Head of caudate nucleus (tissue), 42 donors: ENCODE results near the gene KCNMA1.
A peak's percentile ranks its signal among the peaks of the same experiment; 100 is the strongest.

Experiments used
- DNase-seq, 42 donors: peaks; one replicate each; pipeline versions ENCODE4 v3.0.0 to v3.0.0-alpha.2; 2020 to 2021; ENCODE audit warnings: mixed read lengths in 7 of 42
- intact Hi-C: fragments of 100-400 bp; cut with DNase I; formaldehyde crosslinking; loops from one replicate; pipeline ENCODE4 v1.15.0; 2022

KCNMA1 gene

DNA sequence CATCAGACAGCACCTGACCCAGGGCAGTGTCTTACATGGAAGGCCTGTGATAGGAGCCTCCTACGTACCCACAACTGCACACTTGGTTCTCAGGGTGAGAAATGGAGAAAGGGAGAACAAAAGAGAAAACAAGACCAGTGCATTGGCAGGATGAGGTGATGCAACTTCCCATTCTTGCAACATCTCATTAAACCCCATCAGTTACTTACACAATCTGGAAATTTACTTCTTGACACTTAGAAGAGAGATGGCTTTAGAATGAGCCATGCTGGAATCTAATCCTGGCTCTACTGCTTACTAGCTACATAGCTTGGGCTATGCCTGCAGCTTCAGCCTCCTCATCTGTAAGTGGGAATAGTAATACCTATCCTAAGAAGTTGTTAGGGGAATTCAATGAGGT is 391.7 kb downstream of the KCNMA1 start:
- peak in 1 of 42 donors; percentile 3 for DNase-seq
- intact Hi-C loops = no loop called here

DNA sequence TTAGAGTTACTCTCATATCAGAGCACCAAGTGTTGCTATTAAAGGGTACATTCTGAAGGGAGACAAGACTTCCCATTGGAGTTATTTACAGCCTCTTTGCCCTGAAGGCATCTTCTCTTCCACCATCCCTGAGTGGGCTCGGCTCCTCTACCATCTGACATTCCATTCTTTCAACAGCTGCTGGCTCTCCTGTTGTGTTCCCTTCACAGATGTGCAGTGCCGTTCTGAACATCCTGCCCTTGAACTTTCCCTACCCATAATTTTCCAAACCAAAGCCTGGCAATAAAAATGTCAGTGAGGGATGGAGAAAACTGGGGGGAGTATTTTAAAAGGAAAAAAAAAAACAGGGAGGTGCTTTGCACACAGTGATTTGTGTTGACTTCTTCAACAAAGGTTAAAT is 392.9 kb downstream of the KCNMA1 start:
- no peak for DNase-seq
- intact Hi-C loops = no loop called here

GRCh38 chr10:77244286-77244685 is 393.3 kb downstream of the KCNMA1 start:
- no peak for DNase-seq

DNA sequence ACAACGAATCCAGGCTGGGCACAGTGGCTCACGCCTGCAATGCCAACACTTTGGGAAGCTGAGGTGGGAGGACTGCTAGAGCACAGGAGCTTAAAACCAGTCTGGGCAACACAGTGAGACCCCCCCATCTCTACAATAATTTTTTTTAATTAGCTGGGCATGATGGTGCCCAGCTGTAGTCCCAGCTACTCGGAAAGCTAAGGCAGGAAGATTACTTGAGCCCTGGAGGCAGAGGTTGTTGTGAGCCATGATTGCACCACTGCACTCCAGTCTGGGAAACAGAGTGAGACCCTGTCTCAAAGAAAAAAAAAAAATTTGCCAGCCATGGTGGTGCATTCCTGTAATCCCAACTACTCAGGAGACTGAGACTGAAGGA is 396.3 kb downstream of the KCNMA1 start:
- DNase-seq = no peak
- intact Hi-C loops = no loop called here

More at GRCh38 chr10:77244286-77244685, 393.3 kb downstream of the KCNMA1 start:
- intact Hi-C loops = no loop called here

DNA sequence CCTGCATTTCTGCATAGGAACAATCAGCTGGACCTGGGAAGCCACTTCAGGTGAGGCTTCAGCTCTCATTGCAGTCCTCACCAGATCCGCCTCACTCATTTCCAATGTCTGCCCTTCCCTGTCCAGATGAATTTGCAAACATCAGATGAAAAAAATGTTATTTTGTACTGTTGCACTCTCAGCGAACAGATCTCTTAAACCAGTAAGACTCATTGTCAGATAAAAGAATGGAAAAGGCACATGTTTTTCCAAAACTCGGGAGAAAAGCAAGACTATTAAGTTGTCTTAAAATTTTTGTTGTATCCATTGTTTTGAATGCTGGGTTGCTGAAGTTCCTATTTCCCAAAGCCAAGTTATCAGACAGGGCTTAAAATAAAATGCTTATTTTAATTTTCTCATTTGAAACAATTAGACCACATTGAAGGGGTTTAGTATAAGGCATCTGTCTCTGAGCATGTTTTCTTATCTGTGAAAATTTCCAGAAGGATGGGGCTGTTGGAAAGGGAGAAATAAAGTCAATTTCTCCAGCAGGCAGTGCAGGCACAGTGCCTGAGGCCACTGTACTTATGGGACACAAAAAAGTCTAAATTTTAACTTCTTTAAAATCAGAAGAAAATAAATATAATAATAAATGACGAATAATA is 396.8 kb downstream of the KCNMA1 start:
- no peak for DNase-seq
- intact Hi-C loops = no loop called here

DNA sequence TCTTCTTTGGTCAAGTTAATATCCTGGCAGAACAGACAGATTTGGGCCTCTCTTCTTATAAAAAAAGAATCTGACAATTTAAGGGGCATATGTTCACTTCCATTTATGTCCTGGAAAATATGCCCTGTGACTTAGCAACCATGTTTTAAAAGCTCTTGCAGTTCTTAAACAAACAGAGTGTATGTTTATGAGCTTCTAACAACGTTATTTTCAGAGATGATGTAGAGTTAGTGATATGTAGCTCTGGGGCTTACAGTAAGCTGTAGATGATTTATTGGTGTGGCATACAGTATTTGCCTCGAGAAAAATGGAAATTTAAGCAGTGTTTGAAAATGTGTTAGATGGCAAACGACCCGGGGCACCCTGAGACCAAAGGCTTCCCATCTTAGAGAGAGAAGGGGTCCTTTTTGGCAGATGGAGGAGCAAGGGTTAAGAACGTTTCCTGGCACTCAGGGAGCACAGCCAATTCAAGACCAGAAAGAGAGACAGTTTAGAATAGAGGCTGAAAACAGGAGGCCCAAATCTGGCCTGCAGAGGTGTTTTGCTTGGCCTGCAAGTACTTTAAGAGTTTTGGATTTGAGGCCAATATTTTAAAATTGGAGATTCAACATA is 397.5 kb downstream of the KCNMA1 start:
- DNase-seq = no peak
- intact Hi-C loops = no loop called here

- no peak for DNase-seq
- intact Hi-C loops = no loop called here
These were observed 400.5 kb downstream of the KCNMA1 start for GRCh38 chr10:77237120-77237519.

- intact Hi-C loops = no loop called here
These were observed 400.9 kb downstream of the KCNMA1 start for GRCh38 chr10:77236700-77237099.

GRCh38 chr10:77236029-77236428 is 401.6 kb downstream of the KCNMA1 start:
- intact Hi-C loops = no loop called here
- DNase-seq = no peak

More at GRCh38 chr10:77236700-77237099, 400.9 kb downstream of the KCNMA1 start:
- DNase-seq = no peak

- intact Hi-C loops = no loop called here
- DNase-seq = no peak
These were observed 403.0 kb downstream of the KCNMA1 start for GRCh38 chr10:77234599-77234998.

DNA sequence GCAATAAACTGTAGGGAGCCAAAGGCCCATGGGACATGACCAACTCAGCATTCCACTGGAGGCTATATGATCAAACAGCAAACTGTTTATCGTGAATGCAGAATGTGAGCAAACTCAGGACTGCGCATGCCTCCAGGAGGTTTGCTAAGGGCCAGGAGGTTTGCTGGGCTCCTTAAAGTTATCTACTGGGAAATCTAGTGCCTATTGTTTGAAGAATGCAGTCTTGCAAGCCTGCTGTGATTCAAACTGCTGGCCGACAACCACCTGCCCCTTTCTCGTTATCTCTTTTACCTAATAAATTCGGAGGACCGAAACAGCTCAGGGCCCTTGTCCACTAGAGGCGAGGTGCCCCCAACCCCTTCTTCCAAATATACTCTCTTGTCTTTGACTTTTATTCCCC is 404.1 kb downstream of the KCNMA1 start:
- DNase-seq = no peak
- intact Hi-C loops = no loop called here

GRCh38 chr10:77231884-77232610 is 405.6 kb downstream of the KCNMA1 start:
- no peak for DNase-seq
- intact Hi-C loops = no loop called here

DNA sequence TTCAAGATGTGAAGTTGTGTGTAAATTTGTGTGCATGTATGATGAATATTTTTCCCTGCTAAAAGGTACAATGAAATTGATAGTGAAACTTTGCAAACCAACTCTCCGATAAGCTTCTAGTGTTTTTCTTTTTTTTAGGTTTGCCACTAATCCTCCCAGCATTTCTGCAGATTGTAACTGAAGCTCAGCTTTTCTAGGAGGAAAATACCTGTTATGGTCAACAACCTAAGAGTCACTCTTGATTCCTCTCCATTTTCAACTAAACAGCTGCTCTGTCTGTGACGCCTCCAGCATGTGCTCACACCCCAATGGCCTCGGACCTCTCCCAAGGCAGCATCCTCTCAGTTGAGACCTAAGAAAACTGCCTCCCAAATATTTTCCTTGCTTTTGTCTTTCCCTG is 406.2 kb downstream of the KCNMA1 start:
- DNase-seq = no peak
- intact Hi-C loops = no loop called here

DNA sequence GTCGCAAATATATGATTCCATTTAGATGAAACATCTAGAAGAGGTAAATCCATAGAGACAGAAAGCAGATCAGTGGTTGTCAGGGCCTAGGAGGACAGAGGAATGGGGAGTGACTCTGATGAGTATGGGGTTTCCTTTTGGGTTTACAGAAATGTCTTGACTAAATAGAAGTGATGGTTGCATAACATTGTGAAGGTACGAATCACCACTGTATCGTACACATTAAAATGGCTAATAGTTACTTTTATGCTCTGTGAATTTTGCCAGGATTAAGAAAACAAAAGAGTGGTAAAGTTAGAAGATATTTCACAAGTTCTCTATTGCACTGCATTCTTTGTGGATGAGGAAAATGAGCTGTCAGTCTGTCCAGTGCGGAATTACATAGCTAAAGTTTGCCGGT is 407.4 kb downstream of the KCNMA1 start:
- intact Hi-C loops = no loop called here
- DNase-seq = no peak

DNA sequence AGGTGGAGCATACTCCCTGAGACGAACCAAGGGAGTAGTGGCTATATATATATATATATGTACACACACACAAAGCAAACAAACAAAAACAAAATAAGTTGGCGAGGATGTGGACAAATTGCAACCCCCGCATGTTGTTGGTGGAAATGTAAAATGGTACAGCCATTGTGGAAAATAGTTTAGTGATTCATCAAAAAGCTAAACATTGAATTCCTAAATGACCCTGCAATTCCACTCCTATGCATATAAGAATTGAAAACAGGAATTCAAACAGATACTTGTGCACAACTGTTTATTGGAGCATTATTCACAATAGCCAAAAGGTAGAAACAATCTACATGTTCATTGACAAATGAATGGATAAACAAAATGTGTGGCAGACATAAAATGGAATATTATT is 407.9 kb downstream of the KCNMA1 start:
- DNase-seq = no peak
- intact Hi-C loops = no loop called here

DNA sequence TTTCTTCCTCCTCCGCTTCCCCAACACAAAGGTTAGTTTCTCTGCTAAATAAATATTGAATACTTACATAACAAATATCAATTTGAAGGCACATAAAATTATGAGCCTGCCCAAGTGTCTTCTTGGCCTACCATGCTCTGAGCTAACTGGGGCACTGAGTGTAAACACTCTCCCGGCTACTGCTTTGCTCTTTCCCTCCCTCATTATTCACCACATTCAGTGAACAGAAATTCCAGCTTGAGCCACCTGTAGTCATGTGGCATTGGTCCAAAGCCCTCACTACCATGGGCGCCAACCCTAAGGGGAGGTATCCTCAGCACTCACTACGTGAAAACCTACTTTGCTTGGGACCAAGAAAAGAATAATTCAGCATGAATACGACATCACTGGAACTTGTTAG is 409.0 kb downstream of the KCNMA1 start:
- DNase-seq = no peak
- intact Hi-C loops = no loop called here

DNA sequence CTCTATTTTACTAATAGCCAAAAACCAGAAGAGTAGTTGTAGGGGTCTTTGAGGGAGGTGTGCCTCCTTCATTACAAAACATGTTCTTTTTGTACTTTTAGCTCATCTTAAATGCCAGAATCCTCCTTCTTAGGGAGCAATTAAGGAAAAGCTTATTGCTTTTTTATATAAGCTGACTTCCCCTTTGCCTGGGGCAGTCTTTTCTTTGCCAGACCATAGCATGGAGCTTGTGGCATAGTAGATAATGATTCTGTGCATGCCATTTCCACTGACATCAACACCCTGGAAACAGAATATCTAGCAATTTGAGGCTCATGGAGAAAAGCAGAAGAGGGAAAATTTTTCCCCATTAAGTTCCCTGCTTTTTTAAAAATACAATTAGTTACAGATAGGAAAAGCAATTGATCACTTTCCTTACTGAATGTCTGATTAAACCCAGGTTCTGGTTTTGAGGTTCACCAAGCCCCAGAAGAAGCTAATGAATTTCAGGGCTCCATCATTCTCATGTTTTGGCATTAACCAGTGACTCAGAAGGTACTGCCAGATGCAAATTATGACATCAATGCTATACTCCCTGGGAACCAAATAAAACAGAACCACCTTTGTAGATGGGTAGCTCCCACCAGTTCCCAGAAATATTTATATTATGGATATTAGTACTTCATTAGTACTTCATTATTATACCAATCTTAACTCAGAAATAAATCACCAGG is 410.6 kb downstream of the KCNMA1 start:
- intact Hi-C loops = no loop called here
- no peak for DNase-seq

DNA sequence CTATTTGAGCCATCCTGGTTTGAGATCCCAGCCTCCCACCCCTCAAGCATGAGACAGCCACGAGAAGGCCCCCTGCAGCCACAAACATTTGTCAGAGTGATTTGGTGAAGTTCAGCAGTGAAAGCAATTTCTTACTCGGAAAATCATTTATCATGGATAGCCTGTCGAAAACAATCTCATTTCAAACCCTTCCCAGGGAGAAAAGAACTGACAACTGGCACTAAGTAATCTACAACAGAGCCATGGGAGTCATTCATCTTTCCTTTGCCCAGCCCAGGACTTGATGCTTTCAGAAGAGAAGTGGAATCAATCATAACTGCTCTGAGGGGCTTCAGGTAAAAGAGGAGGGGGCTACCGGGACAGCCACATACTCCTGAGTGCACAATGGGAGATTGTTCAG is 411.2 kb downstream of the KCNMA1 start:
- DNase-seq = no peak
- intact Hi-C loops = no loop called here

GRCh38 chr10:77226020-77226419 is 411.6 kb downstream of the KCNMA1 start:
- intact Hi-C loops = no loop called here
- DNase-seq = no peak
